Natural killer cell (primary cell): Measurements from ENCODE around the gene TYK2. TPM values are rescaled to one million over a fixed set of nuclear protein-coding genes. Genes with fewer than 3 reads are reported as not detected.
"Not testable (repeated sequence)": the region's sequence is repeated elsewhere in the genome, so short reads cannot be mapped to it uniquely, and the experiment has no call there.

ENCODE experiments used
- ATAC-seq, 3 donors: fragments of 150-1000 bp in 2 of 3; fragments of 200-7000 bp in 1 of 3; cut with Tn5 transposase; 1 replicate in 1 of 3; 2 replicates in 2 of 3; pipeline ENCODE4 v1.10.0; 2021; ENCODE audit warnings: mild to moderate bottlenecking in 2 of 3, moderate library complexity in 2 of 3
- DNase-seq, 2 donors: peaks; one replicate each; pipeline versions ENCODE4 v3.0.0 to v3.0.0-alpha.2; 2013 to 2021; ENCODE audit warnings: mixed read lengths in 1 of 2
- H3K27ac ChIP-seq: one replicate; pipeline ENCODE4 v1.5.1; 2013; ENCODE audit warnings: mild to moderate bottlenecking, low read length
- H3K27me3 ChIP-seq: one replicate; pipeline ENCODE4 v1.6.1; 2013; ENCODE audit warnings: low read length; ENCODE audit not compliant: control insufficient read depth, insufficient read depth
- H3K36me3 ChIP-seq: one replicate; pipeline ENCODE4 v1.6.1; 2013; ENCODE audit warnings: low read length; ENCODE audit not compliant: control insufficient read depth, insufficient read depth
- H3K4me1 ChIP-seq: one replicate; pipeline ENCODE4 v1.6.1; 2013; ENCODE audit warnings: low read length; ENCODE audit not compliant: control insufficient read depth, insufficient read depth
- H3K4me3 ChIP-seq: one replicate; pipeline ENCODE4 v1.5.1; 2013; ENCODE audit warnings: low read length
- H3K9me3 ChIP-seq: one replicate; pipeline ENCODE4 v1.6.1; 2013; ENCODE audit warnings: low read length; ENCODE audit not compliant: control insufficient read depth, insufficient read depth
- H3K27ac Mint-ChIP-seq, 2 donors: one replicate each; pipeline ENCODE4 v1.8.0; 2022; ENCODE audit warnings: mild to moderate bottlenecking in 2 of 2, mixed read lengths in 2 of 2, moderate library complexity in 1 of 2
- H3K27me3 Mint-ChIP-seq, 2 donors: one replicate each; pipeline ENCODE4 v1.8.0; 2022; ENCODE audit warnings: low read depth in 2 of 2, mixed read lengths in 2 of 2
- H3K36me3 Mint-ChIP-seq: one replicate; pipeline ENCODE4 v1.8.0; 2022; ENCODE audit warnings: mixed read lengths
- H3K4me1 Mint-ChIP-seq, 2 donors: one replicate each; pipeline ENCODE4 v1.8.0; 2022; ENCODE audit warnings: mixed read lengths in 2 of 2
- H3K4me3 Mint-ChIP-seq: one replicate; pipeline ENCODE4 v1.8.0; 2022; ENCODE audit warnings: mild to moderate bottlenecking, moderate library complexity, mixed read lengths
- H3K9me3 Mint-ChIP-seq, 2 donors: one replicate each; pipeline ENCODE4 v1.8.0; 2022; ENCODE audit warnings: mixed read lengths in 2 of 2
- WGBS: methylation state at CpG from one replicate; pipeline ENCODE4 v1.1.7; 2013; ENCODE audit warnings: missing lambda C conversion rate; ENCODE audit not compliant: insufficient coverage; 5-methylcytosine and 5-hydroxymethylcytosine counted together
- intact Hi-C: fragments of 100-400 bp; cut with micrococcal nuclease; formaldehyde crosslinking; loops from one replicate; pipeline ENCODE4 v1.14.2; 2022
- total RNA-seq, 4 donors: library from RNA; stranded (reverse); fragments of 120-200 nt in 1 of 4; gene quantifications; one replicate each; pipeline versions ENCODE4 v1.2.3 to v1.2.4, GENCODE V29; 2013 to 2022
- TF ChIP-seq, protein P1 (sequence below): fragments of 200-600 bp; IDR thresholded peaks from one replicate; pipeline ENCODE4 v1.8.0; 2022; ENCODE audit warnings: antibody characterized with exemption

The TYK2 gene
- total RNA-seq, 3 donors from 2014 or later (not counting 1 experiment from before 2014, with no cell fraction given): 401 to 469 (median 454) TPM

GRCh38 chr19:10412257-10412977 lies 32.0 kb upstream of the TYK2 start:
- peak overlapping the region; percentile 94 for H3K27ac ChIP-seq
- H3K4me3 Mint-ChIP-seq: peak overlapping the region; percentile 69
- H3K36me3 Mint-ChIP-seq: no peaks in the 10 kb centered on the region
- DNase-seq (peak in 1 of 2 donors; percentile 73), ATAC-seq (peak; percentile 17 to 31 (median 19))
- intact Hi-C loops: no loop called here
- peaks cover 55 to 70% of the 10 kb centered on the region in 2 donors for H3K4me1 Mint-ChIP-seq
- H3K4me1 ChIP-seq: peaks cover 76% of the 10 kb centered on the region
- H3K27ac Mint-ChIP-seq: peak overlapping the region; percentile 97 to 98
- H3K36me3 ChIP-seq: no peaks in the 10 kb centered on the region
- peaks cover 0 to 4% of the 10 kb centered on the region in 2 donors for H3K27me3 Mint-ChIP-seq
- peaks cover 5% of the 10 kb centered on the region for H3K27me3 ChIP-seq
- no peaks in the 10 kb centered on the region for H3K9me3 Mint-ChIP-seq
- H3K9me3 ChIP-seq: no peaks in the 10 kb centered on the region
- no peak overlapping the region for H3K4me3 ChIP-seq
- WGBS: 55% methylated on average over 11 of the region's 13 CpGs
- TF ChIP-seq, protein P1, sequence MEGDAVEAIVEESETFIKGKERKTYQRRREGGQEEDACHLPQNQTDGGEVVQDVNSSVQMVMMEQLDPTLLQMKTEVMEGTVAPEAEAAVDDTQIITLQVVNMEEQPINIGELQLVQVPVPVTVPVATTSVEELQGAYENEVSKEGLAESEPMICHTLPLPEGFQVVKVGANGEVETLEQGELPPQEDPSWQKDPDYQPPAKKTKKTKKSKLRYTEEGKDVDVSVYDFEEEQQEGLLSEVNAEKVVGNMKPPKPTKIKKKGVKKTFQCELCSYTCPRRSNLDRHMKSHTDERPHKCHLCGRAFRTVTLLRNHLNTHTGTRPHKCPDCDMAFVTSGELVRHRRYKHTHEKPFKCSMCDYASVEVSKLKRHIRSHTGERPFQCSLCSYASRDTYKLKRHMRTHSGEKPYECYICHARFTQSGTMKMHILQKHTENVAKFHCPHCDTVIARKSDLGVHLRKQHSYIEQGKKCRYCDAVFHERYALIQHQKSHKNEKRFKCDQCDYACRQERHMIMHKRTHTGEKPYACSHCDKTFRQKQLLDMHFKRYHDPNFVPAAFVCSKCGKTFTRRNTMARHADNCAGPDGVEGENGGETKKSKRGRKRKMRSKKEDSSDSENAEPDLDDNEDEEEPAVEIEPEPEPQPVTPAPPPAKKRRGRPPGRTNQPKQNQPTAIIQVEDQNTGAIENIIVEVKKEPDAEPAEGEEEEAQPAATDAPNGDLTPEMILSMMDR: no peak

- not testable (repeated sequence) for H3K27me3 Mint-ChIP-seq
Measured at GRCh38 chr19:10411224-10411623, 30.9 kb upstream of the TYK2 start.

GRCh38 chr19:10408511-10409283 lies 28.3 kb upstream of the TYK2 start:
- peak overlapping the region; percentile 88 for H3K4me3 Mint-ChIP-seq

More at GRCh38 chr19:10411224-10411623, 30.9 kb upstream of the TYK2 start:
- DNase-seq, H3K36me3 ChIP-seq, H3K4me3 ChIP-seq, H3K36me3 Mint-ChIP-seq, ATAC-seq, intact Hi-C loops, H3K27me3 ChIP-seq, H3K9me3 ChIP-seq, H3K27ac ChIP-seq, H3K4me3 Mint-ChIP-seq, H3K9me3 Mint-ChIP-seq: not testable (repeated sequence)
- 83% methylated on average over 5 of the region's 5 CpGs for WGBS
- peaks cover 59 to 71% of the 10 kb centered on the region in 2 donors for H3K4me1 Mint-ChIP-seq
- H3K4me1 ChIP-seq: peaks cover 77% of the 10 kb centered on the region
- peak overlapping the region; percentile 97 to 98 for H3K27ac Mint-ChIP-seq

More at GRCh38 chr19:10408511-10409283, 28.3 kb upstream of the TYK2 start:
- intact Hi-C loops: loop anchor here (1.0 to 5.0 kb wide), 4 partner anchors 8 to 306 kb away; partner anchors contain the start of genes ANGPTL6 and KRI1
- peak overlapping the region; percentile 73 for H3K27ac ChIP-seq
- no peaks in the 10 kb centered on the region for H3K36me3 ChIP-seq
- Mint-ChIP-seq H3K36me3 (no peaks in the 10 kb centered on the region), H3K27ac (peak overlapping the region; percentile 97 to 98), H3K4me1 (peaks cover 66 to 81% of the 10 kb centered on the region in 2 donors), H3K27me3 (no peaks in the 10 kb centered on the region), H3K9me3 (no peaks in the 10 kb centered on the region)
- no peak overlapping the region for H3K4me3 ChIP-seq
- ATAC-seq: peak; percentile 46 to 69 (median 59)
- H3K27me3 ChIP-seq: no peaks in the 10 kb centered on the region
- H3K4me1 ChIP-seq: peaks cover 93% of the 10 kb centered on the region
- peak; percentile 64 to 75 for DNase-seq
- TF ChIP-seq, protein P1: no peak
- no peaks in the 10 kb centered on the region for H3K9me3 ChIP-seq
- 19% methylated on average over 17 of the region's 18 CpGs for WGBS
